Liver (tissue), 9 donors: ENCODE data around the gene TFDP2. TPM values are rescaled to one million over a fixed set of nuclear protein-coding genes. Genes with fewer than 3 reads are reported as not detected.
"Not testable (repeated sequence)": the region's sequence is repeated elsewhere in the genome, so short reads cannot be mapped to it uniquely, and the experiment has no call there.

Experiments
- DNase-seq: peaks from one replicate; pipeline ENCODE4 v3.0.0-alpha.2; 2017; ENCODE audit warnings: low spot score
- H3K27ac ChIP-seq, 2 donors: one replicate each; pipeline ENCODE4 v1.7.0; 2013; ENCODE audit warnings: inconsistent platforms in 2 of 2, low read length in 2 of 2, control low read depth in 1 of 2, low read depth in 1 of 2, mild to moderate bottlenecking in 1 of 2
- H3K27me3 ChIP-seq, 4 donors: one replicate each; pipeline versions ENCODE4 v1.6.1 to v1.7.0; 2013; ENCODE audit warnings: low read length in 3 of 4, inconsistent platforms in 1 of 4, mild to moderate bottlenecking in 1 of 4, moderate library complexity in 1 of 4; ENCODE audit not compliant: control insufficient read depth in 4 of 4, insufficient read depth in 4 of 4
- H3K36me3 ChIP-seq, 4 donors: one replicate each; pipeline versions ENCODE4 v1.6.1 to v1.7.0; 2013; ENCODE audit warnings: low read length in 3 of 4, mild to moderate bottlenecking in 3 of 4, low read depth in 1 of 4, moderate library complexity in 1 of 4; ENCODE audit not compliant: control insufficient read depth in 4 of 4, insufficient read depth in 3 of 4
- H3K4me1 ChIP-seq, 4 donors: one replicate each; pipeline versions ENCODE4 v1.6.1 to v1.7.0; 2013; ENCODE audit warnings: low read length in 3 of 4, mild to moderate bottlenecking in 3 of 4, moderate library complexity in 1 of 4; ENCODE audit not compliant: control insufficient read depth in 4 of 4, insufficient read depth in 4 of 4
- H3K4me3 ChIP-seq, 3 donors: one replicate each; pipeline versions ENCODE4 v1.6.1 to v1.7.0; 2013; ENCODE audit warnings: low read length in 3 of 3, control low read depth in 1 of 3, low read depth in 1 of 3, mild to moderate bottlenecking in 1 of 3
- H3K9ac ChIP-seq, 2 donors: one replicate each; pipeline ENCODE4 v1.7.0; 2013; ENCODE audit warnings: low read length in 2 of 2, mild to moderate bottlenecking in 2 of 2, moderate library complexity in 2 of 2, control low read depth in 1 of 2, low read depth in 1 of 2
- H3K9me3 ChIP-seq, 4 donors: one replicate each; pipeline versions ENCODE4 v1.6.1 to v1.7.0; 2013; ENCODE audit warnings: low read length in 3 of 4; ENCODE audit not compliant: control insufficient read depth in 4 of 4
- EGR1 ChIP-seq, 2 donors: IDR thresholded peaks; 2 replicates each; pipeline ENCODE4 v1.6.1; 2016 to 2018; ENCODE audit warnings: antibody characterized with exemption in 2 of 2, low read depth in 2 of 2
- FOXA1 ChIP-seq: IDR thresholded peaks from 2 replicates; pipeline ENCODE4 v1.6.1; 2016; ENCODE audit warnings: antibody characterized with exemption
- HNF4A ChIP-seq, 2 donors: conservative IDR thresholded peaks; 2 replicates each; pipeline ENCODE4 v1.6.1; 2016; ENCODE audit warnings: antibody characterized with exemption in 2 of 2, mild to moderate bottlenecking in 2 of 2
- HNF4G ChIP-seq: IDR thresholded peaks from 2 replicates; pipeline ENCODE4 v1.6.1; 2016; ENCODE audit warnings: antibody characterized with exemption
- JUND ChIP-seq, 2 donors: IDR thresholded peaks; 2 replicates each; pipeline ENCODE4 v1.6.1; 2016; ENCODE audit warnings: antibody characterized with exemption in 2 of 2
- NR2F2 ChIP-seq: IDR thresholded peaks from 2 replicates; pipeline ENCODE4 v1.6.1; 2016; ENCODE audit warnings: antibody characterized with exemption
- RAD21 ChIP-seq, 2 donors: IDR thresholded peaks; 2 replicates each; pipeline ENCODE4 v1.6.1; 2016; ENCODE audit warnings: antibody characterized with exemption in 2 of 2, mild to moderate bottlenecking in 2 of 2
- TAF1 ChIP-seq: conservative IDR thresholded peaks from 2 replicates; pipeline ENCODE4 v1.6.1; 2016; ENCODE audit warnings: antibody characterized with exemption, mild to moderate bottlenecking
- WGBS: extraction: QIAGEN DNeasy Blood & Tissue Kit; methylation state at CpG from one replicate; pipeline ENCODE4 v1.1.7; 2013; 5-methylcytosine and 5-hydroxymethylcytosine counted together
- polyA plus RNA-seq, 2 donors: library from polyadenylated mRNA; stranded (reverse) in 1 of 2; unstranded in 1 of 2; fragments of 200-250 nt in 1 of 2; fragments of >200 nt in 1 of 2; fragmentation: Nextera tagmentation in 1 of 2; extraction: Ambion mirVana in 1 of 2; gene quantifications; one replicate each; pipeline versions ENCODE4 v1.2.1 to v1.2.3, GENCODE V29; 2013 to 2015
- total RNA-seq, 2 donors: library from RNA; depleted of rRNA; stranded (reverse); fragments of >200 nt; gene quantifications; one replicate each; pipeline ENCODE4 v1.2.3, GENCODE V29; 2014
- TF ChIP-seq, protein P1 (sequence below): IDR thresholded peaks from 2 replicates; pipeline ENCODE4 v1.6.1; 2016; ENCODE audit warnings: antibody characterized with exemption
- TF ChIP-seq, protein P2 (sequence below): fragments of 150-350 bp; IDR thresholded peaks from 2 replicates; pipeline ENCODE4 v1.5.1; 2017; ENCODE audit warnings: improper control_type of control experiment, low read depth, low read length; ENCODE audit not compliant: missing input control
- TF ChIP-seq, protein P3 (sequence below): IDR thresholded peaks from 2 replicates; pipeline ENCODE4 v1.6.1; 2016; ENCODE audit warnings: antibody characterized with exemption, mild to moderate bottlenecking
- donor health status: healthy.
- donor health status: healthy.
- donor health status: healthy.
- donor health status: healthy.
- donor health status: healthy.

The TFDP2 gene
- total and polyA plus RNA-seq, 4 donors = 8.0 to 52.0 (median 29.7) TPM

DNA sequence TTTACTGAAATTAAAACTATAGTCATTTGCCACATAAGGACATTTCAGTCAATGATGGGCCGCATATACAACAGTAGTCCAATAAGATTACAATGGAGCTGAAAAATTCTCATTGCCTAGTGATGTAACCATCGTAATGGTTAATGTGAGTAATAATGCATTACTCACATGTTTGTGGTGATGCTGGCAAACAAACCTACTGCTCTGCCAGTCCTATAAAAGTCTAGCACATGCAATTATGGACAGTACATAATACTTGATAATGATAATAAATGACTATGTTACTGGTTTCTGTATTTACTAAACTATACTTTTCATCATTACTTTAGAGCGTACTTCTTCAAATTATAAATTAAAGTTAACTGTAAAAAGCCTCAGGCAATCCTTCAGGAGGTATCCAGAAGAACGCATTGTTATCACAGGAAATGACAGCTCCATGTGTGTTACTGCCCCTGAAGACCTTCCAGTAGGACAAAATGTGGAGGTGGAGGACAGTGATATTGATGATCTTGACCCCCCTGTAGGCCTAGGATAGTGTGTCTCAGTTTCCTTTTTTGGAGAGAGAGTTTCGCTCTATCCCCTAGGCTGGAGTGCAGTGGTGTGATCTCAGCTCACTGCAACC is 170.2 kb downstream of the TFDP2 start:
- Histone ChIP-seq H3K27ac (no peak overlapping the region), H3K4me1 (no peaks in the 10 kb centered on the region), H3K9me3 (no peaks in the 10 kb centered on the region), H3K4me3 (no peak overlapping the region), H3K36me3 (peaks cover 0 to 5% (median 2%) of the 10 kb centered on the region in 4 donors), H3K9ac (no peak overlapping the region), H3K27me3 (no peaks in the 10 kb centered on the region)
- 95% methylated on average over 5 of the region's 5 CpGs for WGBS
- TF ChIP-seq EGR1 (IDR thresholded peaks at IDR 0.05; ENCODE audit: low read depth in 2 of 2) (no peak), RAD21 (IDR thresholded peaks at IDR 0.05) (no peak), NR2F2 (no peak), TAF1 (no peak), FOXA1 (no peak), JUND (IDR thresholded peaks at IDR 0.05) (no peak)
- TF ChIP-seq, protein P1, sequence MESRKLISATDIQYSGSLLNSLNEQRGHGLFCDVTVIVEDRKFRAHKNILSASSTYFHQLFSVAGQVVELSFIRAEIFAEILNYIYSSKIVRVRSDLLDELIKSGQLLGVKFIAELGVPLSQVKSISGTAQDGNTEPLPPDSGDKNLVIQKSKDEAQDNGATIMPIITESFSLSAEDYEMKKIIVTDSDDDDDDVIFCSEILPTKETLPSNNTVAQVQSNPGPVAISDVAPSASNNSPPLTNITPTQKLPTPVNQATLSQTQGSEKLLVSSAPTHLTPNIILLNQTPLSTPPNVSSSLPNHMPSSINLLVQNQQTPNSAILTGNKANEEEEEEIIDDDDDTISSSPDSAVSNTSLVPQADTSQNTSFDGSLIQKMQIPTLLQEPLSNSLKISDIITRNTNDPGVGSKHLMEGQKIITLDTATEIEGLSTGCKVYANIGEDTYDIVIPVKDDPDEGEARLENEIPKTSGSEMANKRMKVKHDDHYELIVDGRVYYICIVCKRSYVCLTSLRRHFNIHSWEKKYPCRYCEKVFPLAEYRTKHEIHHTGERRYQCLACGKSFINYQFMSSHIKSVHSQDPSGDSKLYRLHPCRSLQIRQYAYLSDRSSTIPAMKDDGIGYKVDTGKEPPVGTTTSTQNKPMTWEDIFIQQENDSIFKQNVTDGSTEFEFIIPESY = no peak
- TF ChIP-seq, protein P2, sequence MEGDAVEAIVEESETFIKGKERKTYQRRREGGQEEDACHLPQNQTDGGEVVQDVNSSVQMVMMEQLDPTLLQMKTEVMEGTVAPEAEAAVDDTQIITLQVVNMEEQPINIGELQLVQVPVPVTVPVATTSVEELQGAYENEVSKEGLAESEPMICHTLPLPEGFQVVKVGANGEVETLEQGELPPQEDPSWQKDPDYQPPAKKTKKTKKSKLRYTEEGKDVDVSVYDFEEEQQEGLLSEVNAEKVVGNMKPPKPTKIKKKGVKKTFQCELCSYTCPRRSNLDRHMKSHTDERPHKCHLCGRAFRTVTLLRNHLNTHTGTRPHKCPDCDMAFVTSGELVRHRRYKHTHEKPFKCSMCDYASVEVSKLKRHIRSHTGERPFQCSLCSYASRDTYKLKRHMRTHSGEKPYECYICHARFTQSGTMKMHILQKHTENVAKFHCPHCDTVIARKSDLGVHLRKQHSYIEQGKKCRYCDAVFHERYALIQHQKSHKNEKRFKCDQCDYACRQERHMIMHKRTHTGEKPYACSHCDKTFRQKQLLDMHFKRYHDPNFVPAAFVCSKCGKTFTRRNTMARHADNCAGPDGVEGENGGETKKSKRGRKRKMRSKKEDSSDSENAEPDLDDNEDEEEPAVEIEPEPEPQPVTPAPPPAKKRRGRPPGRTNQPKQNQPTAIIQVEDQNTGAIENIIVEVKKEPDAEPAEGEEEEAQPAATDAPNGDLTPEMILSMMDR = no peak
- TF ChIP-seq, protein P3, sequence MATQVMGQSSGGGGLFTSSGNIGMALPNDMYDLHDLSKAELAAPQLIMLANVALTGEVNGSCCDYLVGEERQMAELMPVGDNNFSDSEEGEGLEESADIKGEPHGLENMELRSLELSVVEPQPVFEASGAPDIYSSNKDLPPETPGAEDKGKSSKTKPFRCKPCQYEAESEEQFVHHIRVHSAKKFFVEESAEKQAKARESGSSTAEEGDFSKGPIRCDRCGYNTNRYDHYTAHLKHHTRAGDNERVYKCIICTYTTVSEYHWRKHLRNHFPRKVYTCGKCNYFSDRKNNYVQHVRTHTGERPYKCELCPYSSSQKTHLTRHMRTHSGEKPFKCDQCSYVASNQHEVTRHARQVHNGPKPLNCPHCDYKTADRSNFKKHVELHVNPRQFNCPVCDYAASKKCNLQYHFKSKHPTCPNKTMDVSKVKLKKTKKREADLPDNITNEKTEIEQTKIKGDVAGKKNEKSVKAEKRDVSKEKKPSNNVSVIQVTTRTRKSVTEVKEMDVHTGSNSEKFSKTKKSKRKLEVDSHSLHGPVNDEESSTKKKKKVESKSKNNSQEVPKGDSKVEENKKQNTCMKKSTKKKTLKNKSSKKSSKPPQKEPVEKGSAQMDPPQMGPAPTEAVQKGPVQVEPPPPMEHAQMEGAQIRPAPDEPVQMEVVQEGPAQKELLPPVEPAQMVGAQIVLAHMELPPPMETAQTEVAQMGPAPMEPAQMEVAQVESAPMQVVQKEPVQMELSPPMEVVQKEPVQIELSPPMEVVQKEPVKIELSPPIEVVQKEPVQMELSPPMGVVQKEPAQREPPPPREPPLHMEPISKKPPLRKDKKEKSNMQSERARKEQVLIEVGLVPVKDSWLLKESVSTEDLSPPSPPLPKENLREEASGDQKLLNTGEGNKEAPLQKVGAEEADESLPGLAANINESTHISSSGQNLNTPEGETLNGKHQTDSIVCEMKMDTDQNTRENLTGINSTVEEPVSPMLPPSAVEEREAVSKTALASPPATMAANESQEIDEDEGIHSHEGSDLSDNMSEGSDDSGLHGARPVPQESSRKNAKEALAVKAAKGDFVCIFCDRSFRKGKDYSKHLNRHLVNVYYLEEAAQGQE = no peak
- DNase-seq = no peak

DNA sequence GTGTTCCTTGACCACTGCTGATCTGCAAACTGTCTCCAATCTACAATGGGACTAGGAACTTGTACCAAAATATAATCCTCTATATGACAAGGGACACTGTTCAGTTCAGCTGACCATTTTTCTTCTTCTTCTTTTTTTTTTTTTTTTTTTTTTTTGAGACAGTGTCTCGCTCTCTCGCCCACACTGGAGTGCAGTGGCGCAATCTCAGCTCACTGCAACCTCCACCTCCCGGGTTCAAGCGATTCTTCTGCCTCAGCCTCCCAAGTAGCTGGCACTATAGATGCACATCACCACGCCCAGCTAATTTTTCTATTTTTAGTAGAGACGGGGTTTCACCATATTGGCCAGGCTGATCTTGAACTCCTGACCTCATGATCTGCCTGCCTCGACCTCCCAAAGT is 174.6 kb downstream of the TFDP2 start:
- H3K4me3 ChIP-seq, H3K4me1 ChIP-seq, H3K9me3 ChIP-seq, H3K36me3 ChIP-seq, H3K27me3 ChIP-seq, H3K27ac ChIP-seq, DNase-seq, H3K9ac ChIP-seq: not testable (repeated sequence)
- 96% methylated on average over 8 of the region's 8 CpGs for WGBS

DNA sequence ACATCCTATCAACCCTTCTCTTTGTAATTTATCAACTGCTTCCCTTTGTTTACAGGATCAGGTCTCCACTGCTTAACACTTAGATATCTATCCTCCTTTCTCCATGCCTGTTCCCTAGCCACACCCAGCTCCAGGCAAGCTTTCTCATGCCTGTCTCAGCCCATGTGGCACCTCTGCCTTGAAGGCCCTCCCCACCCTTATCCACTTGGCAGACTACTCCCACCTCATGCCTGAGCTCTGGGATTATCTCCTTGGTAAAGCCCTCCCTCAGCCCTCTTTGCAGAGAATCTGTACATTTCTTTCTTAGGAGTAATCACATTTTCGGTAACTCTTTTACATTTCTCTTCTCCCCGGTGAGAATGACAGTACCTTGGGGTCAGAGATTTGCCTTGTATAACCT is 176.9 kb downstream of the TFDP2 start:
- Histone ChIP-seq H3K4me3 (no peak overlapping the region), H3K27me3 (no peaks in the 10 kb centered on the region), H3K4me1 (peaks cover 0 to 2% (median 0%) of the 10 kb centered on the region in 4 donors), H3K36me3 (peaks cover 0 to 3% (median 2%) of the 10 kb centered on the region in 4 donors), H3K9ac (no peak overlapping the region), H3K9me3 (no peaks in the 10 kb centered on the region), H3K27ac (no peak overlapping the region)
- TF ChIP-seq JUND (IDR thresholded peaks at IDR 0.05) = no peak
- TF ChIP-seq HNF4G = no peak
- TF ChIP-seq TAF1 = no peak
- TF ChIP-seq HNF4A (conservative IDR thresholded peaks at IDR 0.05) = no peak
- DNase-seq = no peak
- WGBS = 96% methylated on average over 2 of the region's 2 CpGs
